Endothelial cell of umbilical vein (primary cell): ENCODE measurements around the gene COL7A1. TPM values are rescaled to one million over a fixed set of nuclear protein-coding genes. Genes with fewer than 3 reads are reported as not detected.

Experiments used
- BruUV-seq: library from RNA; stranded (reverse); fragments of 400-500 nt; replicated peaks from 2 replicates; lab custom pipeline; 2021; lab: Mats Ljungman, UMichigan
- CTCF ChIA-PET: fragments of 300-600, 350-600 bp; sonication (Branson Sonifier 250); formaldehyde crosslinking; loops from one replicate; lab custom pipeline; 2021; ENCODE audit warnings: antibody characterized with exemption, inconsistent platforms; lab: Charles Lee
- POLR2A ChIA-PET: fragments of 300-600, 350-600 bp; sonication (Branson Sonifier 250); formaldehyde crosslinking; loops from one replicate; lab custom pipeline; 2021; ENCODE audit warnings: antibody characterized with exemption, inconsistent platforms; lab: Charles Lee
- DNase-seq: peaks from one replicate; pipeline ENCODE4 v3.0.0-alpha.2; 2011; ENCODE audit warnings: low read depth, low spot score
- FAIRE-seq: peaks from 2 replicates; lab custom pipeline; 2011; peaks lifted over from hg19 to GRCh38; lab: Jason Lieb, UNC
- H2AFZ ChIP-seq: 2 replicates; pipeline ENCODE4 v1.6.0; 2012; ENCODE audit warnings: low read depth, low read length, control low read depth, inconsistent platforms
- H3K27ac ChIP-seq: 2 replicates; pipeline ENCODE4 v1.5.1; 2011; ENCODE audit warnings: low read depth, mild to moderate bottlenecking, control low read depth, low read length, moderate library complexity; ENCODE audit not compliant: insufficient read depth
- H3K27me3 ChIP-seq, 2 experiments: 2 replicates each; pipeline versions ENCODE4 v1.6.0 to v1.6.1; 2011; ENCODE audit warnings: low read length in 2 of 2, mixed read lengths in 1 of 2; ENCODE audit not compliant: control insufficient read depth in 2 of 2, insufficient read depth in 2 of 2
- H3K36me3 ChIP-seq, 2 experiments: 2 replicates in 1 of 2; 3 replicates in 1 of 2; pipeline ENCODE4 v1.5.1; 2011; ENCODE audit warnings: low read length in 2 of 2, mild to moderate bottlenecking in 1 of 2, moderate library complexity in 1 of 2; ENCODE audit not compliant: control insufficient read depth in 2 of 2, insufficient read depth in 2 of 2; ENCODE audit errors: extremely low read depth in 1 of 2
- H3K4me1 ChIP-seq: 3 replicates; pipeline ENCODE4 v1.5.1; 2011; ENCODE audit warnings: mild to moderate bottlenecking, low read length; ENCODE audit not compliant: control insufficient read depth, insufficient read depth; ENCODE audit errors: extremely low read depth
- H3K4me2 ChIP-seq: 2 replicates; pipeline ENCODE4 v1.6.1; 2011; ENCODE audit warnings: low read length, control low read depth, mixed read lengths; ENCODE audit not compliant: insufficient read depth
- H3K4me3 ChIP-seq, 3 experiments: fragments of 200-600 bp in 1 of 3; sonication (generic), shearing (Covaris generic) in 1 of 3; replicated peaks in 1 of 3; 2 replicates each; pipeline ENCODE4 v1.5.1; 2011 to 2016; ENCODE audit warnings: control low read depth in 3 of 3, low read length in 3 of 3, mild to moderate bottlenecking in 2 of 3, inconsistent platforms in 1 of 3, low read depth in 1 of 3, moderate library complexity in 1 of 3; ENCODE audit not compliant: insufficient read depth in 1 of 3
- H3K79me2 ChIP-seq: 2 replicates; pipeline ENCODE4 v1.6.0; 2012; ENCODE audit warnings: low read length, inconsistent platforms; ENCODE audit not compliant: control insufficient read depth, insufficient read depth
- H3K9ac ChIP-seq: replicated peaks from 2 replicates; pipeline ENCODE3; 2011; ENCODE audit warnings: low read length, control low read depth; ENCODE audit not compliant: insufficient read depth; ENCODE audit errors: extremely low read depth
- H3K9me1 ChIP-seq: replicated peaks from 3 replicates; pipeline ENCODE4 v1.6.0; 2011; ENCODE audit warnings: mild to moderate bottlenecking, low read length; ENCODE audit not compliant: control insufficient read depth, insufficient read depth; ENCODE audit errors: extremely low read depth
- H3K9me3 ChIP-seq: replicated peaks from 2 replicates; pipeline ENCODE4 v1.5.1; 2012; ENCODE audit warnings: low read length, inconsistent platforms; ENCODE audit not compliant: control insufficient read depth, insufficient read depth
- H4K20me1 ChIP-seq: replicated peaks from 2 replicates; pipeline ENCODE3; 2011; ENCODE audit warnings: mild to moderate bottlenecking, low read length; ENCODE audit not compliant: control insufficient read depth, insufficient read depth; ENCODE audit errors: extremely low read depth
- EZH2 ChIP-seq: IDR thresholded peaks from 2 replicates; pipeline ENCODE4 v1.6.1; 2012; ENCODE audit warnings: borderline replicate concordance, low read depth, mild to moderate bottlenecking, moderate library complexity, low read length, inconsistent platforms; ENCODE audit not compliant: severe bottlenecking
- FOS ChIP-seq: IDR thresholded peaks from 2 replicates; pipeline ENCODE4 v1.6.1; 2011; ENCODE audit warnings: mild to moderate bottlenecking, low read length, moderate library complexity, borderline replicate concordance; ENCODE audit not compliant: insufficient read depth
- GATA2 ChIP-seq: IDR thresholded peaks from 2 replicates; pipeline ENCODE4 v1.7.0; 2011; ENCODE audit warnings: low read depth, mild to moderate bottlenecking, moderate library complexity, mixed read lengths, low read length; ENCODE audit not compliant: insufficient read length, insufficient read depth
- JUN ChIP-seq: IDR thresholded peaks from 2 replicates; pipeline ENCODE4 v1.6.1; 2011; ENCODE audit warnings: borderline replicate concordance, low read depth; ENCODE audit not compliant: insufficient read length, insufficient read depth
- MYC ChIP-seq: IDR thresholded peaks from one replicate; pipeline ENCODE4 v1.6.1; 2011; ENCODE audit warnings: mild to moderate bottlenecking, low read depth, low read length
- POLR2A ChIP-seq: IDR thresholded peaks from 2 replicates; pipeline ENCODE4 v1.6.1; 2012; ENCODE audit warnings: low read depth, mild to moderate bottlenecking, control low read depth, low read length
- POLR2AphosphoS5 ChIP-seq: IDR thresholded peaks from 2 replicates; pipeline ENCODE4 v1.6.1; 2012; ENCODE audit warnings: low read depth, mild to moderate bottlenecking, control low read depth, low read length, moderate library complexity; ENCODE audit not compliant: insufficient read depth
- dilution Hi-C: fragments of 300-500 bp; cut with MboI; formaldehyde crosslinking; loops from one replicate; pipeline ENCODE4 v1.15.0; 2019; ENCODE audit warnings: low sequenced_read_pairs; ENCODE audit not compliant: extremely low pct_ligation_motif_present
- intact Hi-C: fragments of 100-400 bp; cut with micrococcal nuclease; formaldehyde crosslinking; loops from one replicate; pipeline ENCODE4 v1.10.0; 2022
- polyA plus RNA-seq, 4 experiments: library from polyadenylated mRNA; depleted of rRNA in 3 of 4; stranded (reverse) in 3 of 4; unstranded in 1 of 4; fragments of >200 nt; gene quantifications; 2 replicates each; pipeline versions ENCODE4 v1.2.1 to v1.2.3, GENCODE V29; 2011 to 2012; ENCODE audit warnings: missing spikeins in 1 of 4
- total RNA-seq: library from RNA; stranded (reverse); gene quantifications from 2 replicates; pipeline ENCODE4 v1.2.3, GENCODE V29; 2021
- TF ChIP-seq, protein P1 (sequence below), 2 donors: IDR thresholded peaks; 1 replicate in 1 of 2; 2 replicates in 1 of 2; pipeline ENCODE4 v1.5.1; 2011; ENCODE audit warnings: low read length in 2 of 2, mild to moderate bottlenecking in 2 of 2, moderate library complexity in 2 of 2, control low read depth in 1 of 2, inconsistent platforms in 1 of 2, low read depth in 1 of 2; ENCODE audit not compliant: insufficient read depth in 1 of 2; ENCODE audit errors: extremely low read depth in 1 of 2
- TF ChIP-seq, protein P2 (sequence below): IDR thresholded peaks from 2 replicates; pipeline ENCODE4 v1.6.1; 2011; ENCODE audit not compliant: insufficient read depth, insufficient read length

COL7A1 gene
- total and polyA plus RNA-seq, 2 donors (not counting 3 experiments of a cell fraction or from before 2014, with no cell fraction given), result 0.55 to 1.9 TPM

DNA sequence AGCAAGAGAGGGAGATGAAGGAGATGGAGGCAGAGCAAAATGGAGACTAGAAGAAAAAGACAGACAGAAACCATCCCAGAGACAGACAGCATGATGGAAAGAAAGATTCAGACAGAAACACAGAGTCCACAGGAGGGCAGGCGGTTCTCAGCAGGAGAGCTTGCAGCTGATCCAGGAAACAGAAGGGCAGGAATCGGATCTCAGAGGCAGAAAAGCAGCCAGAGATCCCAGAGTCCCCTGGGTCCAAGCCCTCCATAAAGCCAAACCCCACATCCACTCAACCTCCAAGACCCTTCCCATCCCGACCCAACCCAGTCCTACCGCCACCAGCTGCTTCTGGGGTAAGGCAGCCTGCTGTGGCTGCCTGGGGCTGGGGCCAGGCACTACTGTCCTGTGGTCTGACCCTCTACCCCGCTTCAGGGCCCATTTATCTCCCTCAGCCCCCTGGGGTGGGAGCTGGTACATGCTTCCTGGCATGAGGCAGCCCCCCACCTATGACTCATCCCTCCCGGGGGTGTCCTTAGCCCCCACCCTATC lies 31.7 kb downstream of the COL7A1 start, which contains the start of gene UCN2:
Gene UCN2 (minus strand): TSS at position 400 of the 537 bp plus-strand sequence. CDS start 657 bp downstream, outside the sequence.
- CTCF ChIA-PET, result interaction anchor here (0.7 to 1.3 kb wide), 3 partner anchors 14 to 128 kb away, joined by 3 to 6 read pairs (median 3); no protein-coding TSS in a partner anchor
- Histone ChIP-seq H3K4me3 (no peak within 1 kb of the TSS), H3K27me3 (no peaks in the 10 kb centered on the region), H3K9me1 (no peaks in the 10 kb centered on the region), H4K20me1 (no peaks in the 10 kb centered on the region), H3K27ac (peak within 1 kb of the TSS; percentile 76), H3K4me2 (peak within 1 kb of the TSS; percentile 38), H3K9ac (peak within 1 kb of the TSS; percentile 51), H3K79me2 (no peaks in the 10 kb centered on the region), H3K36me3 (no peaks in the 10 kb centered on the region), H2AFZ (peak within 1 kb of the TSS; percentile 95), H3K9me3 (no peaks in the 10 kb centered on the region), H3K4me1 (peaks cover 21% of the 10 kb centered on the region)
- intact Hi-C loops, result no loop called here
- no TSS peak for BruUV-seq
- peak; percentile 21 for FAIRE-seq
- dilution Hi-C loops, result no loop called here
- no peak for DNase-seq
- POLR2A ChIA-PET, result no interaction called here
- TF ChIP-seq POLR2A (no peak), POLR2AphosphoS5 (no peak), GATA2 (no peak), FOS (no peak), MYC (no peak), EZH2 (no peak), JUN (no peak)
- TF ChIP-seq, protein P1, sequence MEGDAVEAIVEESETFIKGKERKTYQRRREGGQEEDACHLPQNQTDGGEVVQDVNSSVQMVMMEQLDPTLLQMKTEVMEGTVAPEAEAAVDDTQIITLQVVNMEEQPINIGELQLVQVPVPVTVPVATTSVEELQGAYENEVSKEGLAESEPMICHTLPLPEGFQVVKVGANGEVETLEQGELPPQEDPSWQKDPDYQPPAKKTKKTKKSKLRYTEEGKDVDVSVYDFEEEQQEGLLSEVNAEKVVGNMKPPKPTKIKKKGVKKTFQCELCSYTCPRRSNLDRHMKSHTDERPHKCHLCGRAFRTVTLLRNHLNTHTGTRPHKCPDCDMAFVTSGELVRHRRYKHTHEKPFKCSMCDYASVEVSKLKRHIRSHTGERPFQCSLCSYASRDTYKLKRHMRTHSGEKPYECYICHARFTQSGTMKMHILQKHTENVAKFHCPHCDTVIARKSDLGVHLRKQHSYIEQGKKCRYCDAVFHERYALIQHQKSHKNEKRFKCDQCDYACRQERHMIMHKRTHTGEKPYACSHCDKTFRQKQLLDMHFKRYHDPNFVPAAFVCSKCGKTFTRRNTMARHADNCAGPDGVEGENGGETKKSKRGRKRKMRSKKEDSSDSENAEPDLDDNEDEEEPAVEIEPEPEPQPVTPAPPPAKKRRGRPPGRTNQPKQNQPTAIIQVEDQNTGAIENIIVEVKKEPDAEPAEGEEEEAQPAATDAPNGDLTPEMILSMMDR (IDR thresholded peaks at IDR 0.05; ENCODE audit: extremely low read depth in 1 of 2, insufficient read depth in 1 of 2, low read depth in 1 of 2, low read length in 2 of 2), result no peak
- TF ChIP-seq, protein P2, sequence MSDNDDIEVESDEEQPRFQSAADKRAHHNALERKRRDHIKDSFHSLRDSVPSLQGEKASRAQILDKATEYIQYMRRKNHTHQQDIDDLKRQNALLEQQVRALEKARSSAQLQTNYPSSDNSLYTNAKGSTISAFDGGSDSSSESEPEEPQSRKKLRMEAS, result no peak
